ENCODE measurements around the gene ANXA10.

- TF ChIP-seq FOXM1 (IDR thresholded peaks at IDR 0.05; ENCODE audit: borderline replicate concordance) (no peak), HDGF (IDR thresholded peaks at IDR 0.05; ENCODE audit: borderline replicate concordance) (no peak), ZNF384 (IDR thresholded peaks at IDR 0.05) (no peak), LEF1 (IDR thresholded peaks at IDR 0.05; ENCODE audit: borderline replicate concordance) (no peak), SUZ12 (IDR thresholded peaks at IDR 0.05) (no peak), FOXK2 (IDR thresholded peaks at IDR 0.05) (no peak), ARNT (IDR thresholded peaks at IDR 0.05) (no peak), BHLHE40 (IDR thresholded peaks at IDR 0.05; ENCODE audit: borderline replicate concordance) (no peak), TARDBP (IDR thresholded peaks at IDR 0.05) (no peak), PKNOX1 (IDR thresholded peaks at IDR 0.05) (no peak), CTBP1 (IDR thresholded peaks at IDR 0.05; ENCODE audit: borderline replicate concordance) (no peak), SP1 (IDR thresholded peaks at IDR 0.05) (no peak), L3MBTL2 (conservative IDR thresholded peaks at IDR 0.05) (no peak), ELF4 (IDR thresholded peaks at IDR 0.05) (no peak)
Measured at GRCh38 chr4:168050002-168050401, 42.3 kb upstream of the ANXA10 start.
